Uterus (tissue), 4 donors: Measurements from ENCODE around the gene SEMA3D. TPM values are rescaled to one million over a fixed set of nuclear protein-coding genes. Genes with fewer than 3 reads are reported as not detected.

Experiments
- DNase-seq, 2 donors: peaks; one replicate each; pipeline ENCODE4 v3.0.0-alpha.2; 2019 to 2020
- H3K27ac ChIP-seq, 2 donors: fragments of 200-600 bp; sonication (generic); 1 replicate in 1 of 2; 2 replicates in 1 of 2; pipeline ENCODE4 v1.5.1; 2016 to 2018
- H3K27me3 ChIP-seq, 2 donors: fragments of 200-600 bp; sonication (generic); one replicate each; pipeline ENCODE4 v1.5.1; 2018 to 2019; ENCODE audit warnings: control low read depth in 1 of 2
- H3K36me3 ChIP-seq, 2 donors: fragments of 200-600 bp; sonication (generic); one replicate each; pipeline ENCODE4 v1.5.1; 2019; ENCODE audit warnings: control low read depth in 1 of 2
- H3K4me1 ChIP-seq, 2 donors: fragments of 200-600 bp; sonication (generic); one replicate each; pipeline ENCODE4 v1.5.1; 2018 to 2019; ENCODE audit warnings: control low read depth in 1 of 2
- H3K4me3 ChIP-seq, 2 donors: fragments of 200-600 bp; sonication (generic); 1 replicate in 1 of 2; 2 replicates in 1 of 2; pipeline ENCODE4 v1.5.1; 2018 to 2019; ENCODE audit warnings: mild to moderate bottlenecking in 1 of 2
- H3K9me3 ChIP-seq, 2 donors: fragments of 200-600 bp; sonication (generic); one replicate each; pipeline ENCODE4 v1.5.1; 2019; ENCODE audit warnings: control low read depth in 1 of 2
- CTCF ChIP-seq, 4 experiments: fragments of 200-600 bp in 2 of 4; fragments of 450-650 bp in 2 of 4; sonication (generic) in 2 of 4; IDR thresholded peaks; one replicate each; pipeline ENCODE4 v1.5.1; 2016 to 2019; ENCODE audit warnings: antibody characterized with exemption in 4 of 4, mild to moderate bottlenecking in 2 of 4, moderate library complexity in 1 of 4
- POLR2A ChIP-seq, 2 donors: fragments of 450-650 bp; IDR thresholded peaks; one replicate each; pipeline ENCODE4 v1.6.1; 2016; ENCODE audit warnings: antibody characterized with exemption in 2 of 2, mild to moderate bottlenecking in 1 of 2, moderate library complexity in 1 of 2
- intact Hi-C: fragments of 100-400 bp; cut with DNase I; formaldehyde crosslinking; loops from one replicate; pipeline ENCODE4 v1.15.1; 2023; ENCODE audit warnings: low total_unique reads
- total RNA-seq, 4 donors: library from RNA; depleted of rRNA in 3 of 4; stranded (reverse); fragments of >200 nt in 3 of 4; gene quantifications; one replicate each; pipeline versions ENCODE4 v1.1.0 to v1.2.4, GENCODE V29; 2014 to 2023
- donor health status: DM: yes; HTN: yes; CAD: no.

The SEMA3D gene
- total RNA-seq: 10 to 100 TPM in 2 of 4 donors, 1 to 10 TPM in 2; 7.1 to 68.6 (median 20.4) TPM

GRCh38 chr7:85186521-85187241, at the start of gene SEMA3D:
TSS of gene SEMA3D (minus strand) at chr7:85187056. CDS start at chr7:85121891, 65,165 bp downstream.
- intact Hi-C loops: no loop called here
- H3K9me3 ChIP-seq: no peaks in the 10 kb centered on the region
- peak; percentile 11 to 69 (median 46) for TF ChIP-seq CTCF (IDR thresholded peaks at IDR 0.05)
- no peak for TF ChIP-seq POLR2A (IDR thresholded peaks at IDR 0.05)
- peak within 1 kb of the TSS; percentile 35 to 40 for H3K4me3 ChIP-seq
- H3K4me1 ChIP-seq: peaks cover 0 to 4% of the 10 kb centered on the region in 2 donors
- H3K27ac ChIP-seq: peak within 1 kb of the TSS in 1 of 2 donors; percentile 8
- DNase-seq: peak in 1 of 2 donors; percentile 56
- peaks cover 0 to 9% of the 10 kb centered on the region in 2 donors for H3K27me3 ChIP-seq
- H3K36me3 ChIP-seq: no peaks in the 10 kb centered on the region

- Histone ChIP-seq H3K27me3 (no peaks in the 10 kb centered on the region), H3K9me3 (no peaks in the 10 kb centered on the region), H3K27ac (no peak overlapping the region), H3K4me3 (no peak overlapping the region), H3K4me1 (no peaks in the 10 kb centered on the region), H3K36me3 (no peaks in the 10 kb centered on the region)
- intact Hi-C loops: no loop called here
- TF ChIP-seq CTCF (IDR thresholded peaks at IDR 0.05) (no peak), POLR2A (IDR thresholded peaks at IDR 0.05) (no peak)
- no peak for DNase-seq
Measured at GRCh38 chr7:85234730-85235129, 47.9 kb upstream of the SEMA3D start.

GRCh38 chr7:85232068-85232467, 45.2 kb upstream of the SEMA3D start:
- intact Hi-C loops: no loop called here
- no peak for DNase-seq
- H3K4me1 ChIP-seq: no peaks in the 10 kb centered on the region
- no peak for TF ChIP-seq CTCF (IDR thresholded peaks at IDR 0.05)
- TF ChIP-seq POLR2A (IDR thresholded peaks at IDR 0.05): no peak
- H3K27me3 ChIP-seq: no peaks in the 10 kb centered on the region
- H3K36me3 ChIP-seq: no peaks in the 10 kb centered on the region
- H3K27ac ChIP-seq: no peak overlapping the region
- H3K4me3 ChIP-seq: no peak overlapping the region
- H3K9me3 ChIP-seq: no peaks in the 10 kb centered on the region

- H3K4me1 ChIP-seq: no peaks in the 10 kb centered on the region
- intact Hi-C loops: no loop called here
- TF ChIP-seq CTCF (IDR thresholded peaks at IDR 0.05) (no peak), POLR2A (IDR thresholded peaks at IDR 0.05) (no peak)
Measured at GRCh38 chr7:85230623-85231022, 43.8 kb upstream of the SEMA3D start.

GRCh38 chr7:85229544-85229943, 42.7 kb upstream of the SEMA3D start:
- Histone ChIP-seq H3K36me3 (no peaks in the 10 kb centered on the region), H3K4me1 (no peaks in the 10 kb centered on the region), H3K9me3 (no peaks in the 10 kb centered on the region), H3K4me3 (no peak overlapping the region), H3K27me3 (no peaks in the 10 kb centered on the region), H3K27ac (no peak overlapping the region)
- TF ChIP-seq POLR2A (IDR thresholded peaks at IDR 0.05) (no peak), CTCF (IDR thresholded peaks at IDR 0.05) (no peak)
- no peak for DNase-seq
- intact Hi-C loops: no loop called here

More at GRCh38 chr7:85230623-85231022, 43.8 kb upstream of the SEMA3D start:
- no peaks in the 10 kb centered on the region for H3K9me3 ChIP-seq
- no peak overlapping the region for H3K4me3 ChIP-seq
- DNase-seq: no peak
- no peak overlapping the region for H3K27ac ChIP-seq
- no peaks in the 10 kb centered on the region for H3K36me3 ChIP-seq
- H3K27me3 ChIP-seq: no peaks in the 10 kb centered on the region
